Choroid plexus epithelial cell (primary cell): ENCODE measurements around the gene ANKH.

ENCODE experiments used
- DNase-seq: peaks from one replicate; pipeline ENCODE4 v3.0.0-alpha.2; 2010; ENCODE audit warnings: low read depth
- H3K4me3 ChIP-seq: 2 replicates; pipeline ENCODE4 v1.5.1; 2011; ENCODE audit warnings: low read depth, mild to moderate bottlenecking, control low read depth, low read length, moderate library complexity
- CTCF ChIP-seq: conservative IDR thresholded peaks from 2 replicates; pipeline ENCODE4 v1.5.1; 2011; ENCODE audit warnings: low read depth, mild to moderate bottlenecking, control low read depth, inconsistent platforms, low read length, moderate library complexity

ANKH gene

GRCh38 chr5:14695152-14695551 lies 176.4 kb downstream of the ANKH start:
- no peak overlapping the region for H3K4me3 ChIP-seq
- no peak for DNase-seq
- TF ChIP-seq CTCF, result no peak

GRCh38 chr5:14693070-14693469 lies 178.5 kb downstream of the ANKH start:
- DNase-seq, result no peak
- TF ChIP-seq CTCF, result no peak
- no peak overlapping the region for H3K4me3 ChIP-seq

GRCh38 chr5:14687023-14687665 lies 184.4 kb downstream of the ANKH start:
- no peak overlapping the region for H3K4me3 ChIP-seq
- DNase-seq, result peak; percentile 44
- TF ChIP-seq CTCF, result peak; percentile 3

- DNase-seq, result no peak
- no peak overlapping the region for H3K4me3 ChIP-seq
- TF ChIP-seq CTCF, result no peak
These were observed 185.1 kb downstream of the ANKH start for GRCh38 chr5:14686517-14686916.

GRCh38 chr5:14685757-14686156 lies 185.8 kb downstream of the ANKH start:
- TF ChIP-seq CTCF, result peak; percentile 76
- DNase-seq, result peak; percentile 81
- no peak overlapping the region for H3K4me3 ChIP-seq

GRCh38 chr5:14684757-14685156 lies 186.8 kb downstream of the ANKH start:
- no peak overlapping the region for H3K4me3 ChIP-seq
- TF ChIP-seq CTCF, result no peak
- DNase-seq, result no peak

GRCh38 chr5:14683906-14684455 lies 187.6 kb downstream of the ANKH start:
- DNase-seq, result no peak
- H3K4me3 ChIP-seq, result no peak overlapping the region
- TF ChIP-seq CTCF, result no peak
